ENCODE results near the gene CCNB2.
A peak's percentile ranks its signal among the peaks of the same experiment; 100 is the strongest.

- no peak for TF ChIP-seq CTCF (IDR thresholded peaks at IDR 0.05)
- TF ChIP-seq POLR2A (IDR thresholded peaks at IDR 0.05), result no peak
- peak in 1 of 4 donors; percentile 51 for TF ChIP-seq POLR2AphosphoS5 (IDR thresholded peaks at IDR 0.05)
Observed at GRCh38 chr15:59104912-59105732, at the start of gene CCNB2.

Measured in sigmoid colon (tissue), 4 donors.